HUES6 (cell line): ENCODE measurements around the gene SVEP1.

Experiments used
- H3K27ac ChIP-seq: 2 replicates; pipeline ENCODE4 v1.7.0; 2013; ENCODE audit warnings: low read depth, mild to moderate bottlenecking, low read length, inconsistent platforms
- H3K27me3 ChIP-seq: 2 replicates; pipeline ENCODE4 v1.6.1; 2013; ENCODE audit warnings: low read length; ENCODE audit not compliant: control insufficient read depth, insufficient read depth
- H3K36me3 ChIP-seq: 2 replicates; pipeline ENCODE4 v1.6.1; 2013; ENCODE audit warnings: low read length; ENCODE audit not compliant: control insufficient read depth, insufficient read depth
- H3K4me1 ChIP-seq: 2 replicates; pipeline ENCODE4 v1.6.1; 2013; ENCODE audit warnings: low read length; ENCODE audit not compliant: control insufficient read depth, insufficient read depth
- H3K4me3 ChIP-seq: 2 replicates; pipeline ENCODE4 v1.5.1; 2013; ENCODE audit warnings: low read depth, low read length
- H3K9ac ChIP-seq: one replicate; pipeline ENCODE4 v1.6.1; 2013; ENCODE audit warnings: mild to moderate bottlenecking, low read length
- H3K9me3 ChIP-seq: 2 replicates; pipeline ENCODE4 v1.6.1; 2013; ENCODE audit warnings: low read depth, low read length; ENCODE audit not compliant: control insufficient read depth, insufficient read depth

Gene SVEP1

DNA sequence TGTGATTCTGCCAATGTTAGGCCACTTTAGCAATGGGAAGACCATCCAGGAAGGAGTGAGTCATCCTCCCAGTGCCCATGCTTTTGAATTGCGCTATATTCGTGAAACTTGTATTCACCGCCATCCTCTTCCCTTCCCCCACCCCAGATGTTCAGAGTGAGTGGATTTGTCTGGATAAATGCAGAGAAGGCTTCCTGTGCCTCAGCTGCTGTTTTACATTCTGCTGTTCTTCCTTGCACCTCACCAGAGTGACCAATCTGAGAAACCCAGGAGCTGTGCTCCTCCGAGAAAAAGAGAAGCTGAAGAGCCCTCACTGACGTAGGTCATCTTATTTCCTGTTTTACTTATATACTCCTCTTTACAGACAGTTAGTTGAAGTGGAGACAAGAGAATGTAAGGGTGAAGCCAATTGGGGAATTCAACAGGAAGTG lies 24.6 kb upstream of the SVEP1 start:
- H3K4me1 ChIP-seq = peaks cover 25% of the 10 kb centered on the region
- no peaks in the 10 kb centered on the region for H3K9me3 ChIP-seq
- no peak overlapping the region for H3K9ac ChIP-seq
- no peaks in the 10 kb centered on the region for H3K36me3 ChIP-seq
- no peak overlapping the region for H3K27ac ChIP-seq
- no peaks in the 10 kb centered on the region for H3K27me3 ChIP-seq
- no peak overlapping the region for H3K4me3 ChIP-seq

DNA sequence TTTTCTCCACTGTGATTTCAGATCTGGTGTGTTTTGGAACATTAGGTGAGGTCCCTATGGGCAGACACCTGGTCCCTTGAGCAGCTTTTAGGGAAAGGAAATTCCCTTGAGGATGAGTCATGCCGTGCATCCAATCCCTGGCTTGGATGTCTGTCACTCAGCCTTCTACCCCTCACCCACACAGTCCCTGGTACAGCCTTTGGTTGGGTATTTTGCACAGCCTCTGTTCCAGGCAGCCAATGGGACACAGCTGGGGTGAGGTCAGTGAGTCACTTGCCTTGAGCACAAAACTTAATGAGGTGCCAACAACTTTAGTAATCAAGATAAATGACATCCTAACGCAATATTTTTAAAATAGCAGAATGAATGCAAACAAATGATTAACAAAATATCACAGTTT lies 22.7 kb upstream of the SVEP1 start:
- Histone ChIP-seq H3K9ac (no peak overlapping the region), H3K9me3 (no peaks in the 10 kb centered on the region), H3K36me3 (no peaks in the 10 kb centered on the region), H3K27me3 (no peaks in the 10 kb centered on the region), H3K27ac (no peak overlapping the region), H3K4me1 (peaks cover 27% of the 10 kb centered on the region), H3K4me3 (no peak overlapping the region)

DNA sequence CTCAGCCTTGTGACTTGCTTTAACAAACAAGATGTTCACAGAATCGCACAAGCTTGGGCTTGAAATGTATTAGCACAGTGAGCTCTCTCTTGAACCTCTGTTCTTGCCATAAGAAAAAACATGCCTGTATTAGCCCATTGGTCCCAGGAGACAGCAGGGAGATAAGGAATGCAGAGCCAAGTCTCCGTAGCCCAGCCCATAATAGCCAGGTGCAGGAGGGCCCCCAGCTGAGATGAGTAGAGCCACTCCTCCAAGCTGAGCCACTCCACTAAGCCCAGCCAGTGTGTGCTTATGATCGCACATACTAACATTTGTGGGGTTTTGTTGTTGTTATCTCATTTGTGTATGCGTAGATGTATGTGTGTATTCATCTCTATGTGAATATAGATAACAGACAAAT lies 21.6 kb upstream of the SVEP1 start:
- H3K27me3 ChIP-seq = no peaks in the 10 kb centered on the region
- H3K36me3 ChIP-seq = no peaks in the 10 kb centered on the region
- H3K27ac ChIP-seq = no peak overlapping the region
- no peak overlapping the region for H3K4me3 ChIP-seq
- H3K9ac ChIP-seq = no peak overlapping the region
- H3K4me1 ChIP-seq = peaks cover 27% of the 10 kb centered on the region
- H3K9me3 ChIP-seq = 0 out of 2 replicates have a peak, but pooled peaks cover 3% of the 10 kb centered on the region

DNA sequence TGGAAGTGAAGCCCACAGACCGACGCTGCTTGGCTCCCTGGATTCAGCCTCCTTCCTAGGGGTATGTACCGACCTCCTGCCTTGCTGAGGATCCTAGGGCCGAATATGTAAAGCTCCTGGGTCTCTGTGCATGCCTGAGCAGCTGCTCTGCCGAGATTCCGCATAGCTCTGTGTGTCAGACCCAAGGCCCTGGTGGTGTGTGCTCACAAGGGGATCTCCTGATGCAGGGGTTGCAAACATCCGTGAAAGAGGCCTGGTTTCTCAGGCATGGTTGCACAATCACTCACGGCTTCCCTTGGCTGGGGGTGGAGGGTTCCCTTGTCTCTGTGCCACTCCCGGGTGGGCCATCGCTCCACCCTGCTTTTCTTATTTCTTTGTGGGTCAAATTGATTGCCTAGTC lies 19.9 kb upstream of the SVEP1 start:
- no peak overlapping the region for H3K9ac ChIP-seq
- H3K36me3 ChIP-seq = no peaks in the 10 kb centered on the region
- H3K4me1 ChIP-seq = peaks cover 27% of the 10 kb centered on the region
- H3K9me3 ChIP-seq = 0 out of 2 replicates have a peak, but pooled peaks cover 3% of the 10 kb centered on the region
- no peak overlapping the region for H3K4me3 ChIP-seq
- no peak overlapping the region for H3K27ac ChIP-seq
- no peaks in the 10 kb centered on the region for H3K27me3 ChIP-seq

DNA sequence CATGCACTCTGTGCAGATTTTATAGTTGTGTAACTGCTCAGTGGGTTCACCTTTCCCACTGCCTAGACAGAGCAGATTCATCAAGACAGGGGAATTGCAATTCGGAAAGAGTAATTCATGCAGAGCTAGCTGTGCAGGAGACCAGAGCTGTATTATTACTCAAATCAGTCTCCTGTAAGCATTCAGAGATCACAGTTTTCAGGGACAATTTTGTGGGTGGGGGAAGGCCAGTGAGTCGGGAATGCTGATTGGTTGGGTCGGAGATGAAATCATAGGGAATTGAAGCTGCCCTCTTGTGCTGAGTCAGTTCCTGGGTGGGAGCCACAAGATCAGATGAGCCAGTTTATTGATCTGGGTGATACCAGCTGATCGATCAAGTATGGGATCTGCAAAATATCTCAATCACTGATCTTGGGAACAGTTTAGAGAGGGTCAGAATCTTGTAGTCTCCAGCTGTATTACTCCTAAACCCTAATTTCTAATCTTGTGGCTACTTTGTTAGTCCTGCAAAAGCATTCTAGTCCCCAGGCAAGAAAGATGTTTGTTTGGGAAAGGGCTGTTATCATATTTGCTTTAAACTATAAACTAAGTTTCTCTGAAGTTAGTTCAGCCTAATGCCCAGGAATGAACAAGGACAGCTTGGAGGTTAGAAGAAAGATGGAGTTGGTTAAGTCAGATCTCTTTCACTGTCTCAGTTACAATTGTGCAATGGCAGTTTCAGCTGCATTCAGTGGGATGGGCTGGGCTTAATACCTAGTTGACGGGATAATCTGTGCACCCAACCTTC lies 12.7 kb upstream of the SVEP1 start:
- no peaks in the 10 kb centered on the region for H3K27me3 ChIP-seq
- H3K27ac ChIP-seq = no peak overlapping the region
- H3K4me1 ChIP-seq = peaks cover 14% of the 10 kb centered on the region
- no peak overlapping the region for H3K9ac ChIP-seq
- no peaks in the 10 kb centered on the region for H3K36me3 ChIP-seq
- no peak overlapping the region for H3K4me3 ChIP-seq
- H3K9me3 ChIP-seq = peaks cover 7% of the 10 kb centered on the region; the same call in 1 of the 2 replicates

DNA sequence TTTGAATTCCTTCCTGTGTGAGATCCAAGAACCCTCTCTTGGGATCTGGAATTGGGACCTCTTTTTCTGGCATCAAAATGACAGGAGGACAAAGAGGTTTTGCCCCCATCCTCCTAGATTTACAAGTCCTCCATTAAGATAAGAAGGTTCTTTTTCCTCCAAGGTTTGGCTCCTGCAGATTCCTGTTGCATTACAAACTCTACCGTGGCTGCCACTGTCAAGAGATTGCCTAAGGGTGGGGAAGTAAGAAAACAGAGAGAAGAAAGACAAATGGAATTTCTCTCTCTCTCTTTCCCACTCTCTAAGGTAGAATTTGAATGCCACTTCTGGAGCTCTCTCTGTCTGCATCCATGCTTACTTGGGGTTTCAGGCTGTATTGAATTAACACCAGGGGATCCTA lies 12.0 kb upstream of the SVEP1 start:
- peaks cover 14% of the 10 kb centered on the region for H3K4me1 ChIP-seq
- H3K9me3 ChIP-seq = peaks cover 4% of the 10 kb centered on the region; the same call in 1 of the 2 replicates
- H3K27ac ChIP-seq = no peak overlapping the region
- no peak overlapping the region for H3K9ac ChIP-seq
- no peaks in the 10 kb centered on the region for H3K36me3 ChIP-seq
- H3K4me3 ChIP-seq = no peak overlapping the region
- H3K27me3 ChIP-seq = no peaks in the 10 kb centered on the region

DNA sequence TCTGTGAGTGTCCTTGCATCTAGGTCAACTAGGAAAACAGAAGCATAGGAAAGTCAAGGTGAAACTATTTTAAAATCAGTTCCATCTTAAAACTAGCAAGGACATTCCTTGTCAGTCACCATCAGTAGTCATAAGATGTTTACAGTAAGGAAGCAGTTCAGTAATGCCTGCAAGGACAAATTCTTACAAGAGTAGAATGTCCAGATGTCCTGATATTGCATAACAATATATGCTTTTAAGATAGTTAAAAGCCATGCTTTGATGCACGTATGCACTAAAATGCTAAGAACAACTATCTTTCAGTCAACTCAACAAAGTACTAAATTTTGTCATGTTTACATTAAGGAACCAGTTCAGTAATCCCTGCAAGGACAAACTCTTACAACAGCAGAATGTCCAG lies 11.3 kb upstream of the SVEP1 start:
- H3K4me1 ChIP-seq = peaks cover 14% of the 10 kb centered on the region
- no peaks in the 10 kb centered on the region for H3K27me3 ChIP-seq
- H3K4me3 ChIP-seq = no peak overlapping the region
- H3K9ac ChIP-seq = no peak overlapping the region
- peaks cover 4% of the 10 kb centered on the region; the same call in 1 of the 2 replicates for H3K9me3 ChIP-seq
- no peak overlapping the region for H3K27ac ChIP-seq
- no peaks in the 10 kb centered on the region for H3K36me3 ChIP-seq

DNA sequence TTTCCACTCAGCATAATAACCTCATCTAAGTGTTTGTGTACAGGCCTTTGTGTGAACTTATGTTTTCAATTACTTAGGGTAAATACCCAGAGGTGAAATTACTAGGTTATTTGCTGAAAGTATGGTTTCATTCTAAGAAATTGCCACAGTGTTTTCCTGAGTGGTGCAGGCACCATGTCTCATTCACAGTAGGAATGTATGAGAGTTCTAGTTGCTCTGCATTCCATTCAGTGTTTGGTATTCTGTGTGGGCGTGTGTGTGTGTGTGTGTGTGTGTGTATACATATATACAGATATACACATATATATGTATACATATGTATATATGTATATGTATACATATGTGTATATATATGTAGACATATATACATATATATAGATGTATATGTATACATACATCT lies 8.8 kb upstream of the SVEP1 start:
- H3K36me3 ChIP-seq = no peaks in the 10 kb centered on the region
- H3K9me3 ChIP-seq = peaks cover 4% of the 10 kb centered on the region; the same call in 1 of the 2 replicates
- no peak overlapping the region for H3K9ac ChIP-seq
- no peaks in the 10 kb centered on the region for H3K27me3 ChIP-seq
- no peak overlapping the region for H3K27ac ChIP-seq
- no peak overlapping the region for H3K4me3 ChIP-seq
- peaks cover 14% of the 10 kb centered on the region for H3K4me1 ChIP-seq

DNA sequence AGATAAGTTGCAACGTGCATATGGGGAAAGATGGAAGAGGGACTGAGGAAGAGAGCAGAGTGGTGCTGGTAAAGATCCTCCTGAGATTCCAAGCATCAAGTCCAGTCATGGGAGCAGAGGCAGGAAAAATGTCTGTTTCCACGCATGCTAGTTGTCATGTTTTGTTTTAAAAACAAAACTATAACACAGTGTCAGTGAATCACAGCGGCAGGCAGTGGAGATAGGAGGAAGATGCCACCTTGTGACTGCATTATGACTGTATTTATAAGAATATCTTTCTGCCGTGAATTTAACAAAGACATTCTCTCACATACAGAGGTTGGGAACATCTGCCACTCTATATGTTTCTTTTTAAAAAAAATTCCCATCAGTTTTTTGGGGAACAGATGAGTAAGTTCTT lies 3.7 kb upstream of the SVEP1 start:
- Histone ChIP-seq H3K4me1 (peaks cover 30% of the 10 kb centered on the region), H3K4me3 (no peak overlapping the region), H3K36me3 (no peaks in the 10 kb centered on the region), H3K27me3 (peaks cover 37% of the 10 kb centered on the region), H3K9ac (no peak overlapping the region), H3K9me3 (no peaks in the 10 kb centered on the region), H3K27ac (no peak overlapping the region)

DNA sequence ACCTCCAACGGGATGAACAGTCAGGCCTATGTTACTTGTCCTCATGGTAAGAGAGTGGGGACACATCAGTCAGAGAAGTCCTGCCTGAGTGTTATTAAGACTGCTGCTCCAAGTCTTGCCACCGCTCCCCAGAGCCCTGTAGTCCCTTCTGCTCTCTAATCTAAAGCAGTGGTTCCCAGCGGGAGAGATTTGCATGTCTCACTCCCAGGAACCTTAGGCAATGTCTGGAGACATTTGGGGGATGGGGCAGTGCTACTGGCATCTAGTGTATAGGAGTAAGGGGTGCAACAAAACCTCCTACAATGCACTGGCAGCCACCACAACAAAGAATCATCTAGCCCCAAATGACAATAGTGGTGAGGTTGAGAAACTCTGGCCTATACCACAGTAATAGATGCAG lies 2.6 kb upstream of the SVEP1 start:
- Histone ChIP-seq H3K27me3 (peaks cover 48% of the 10 kb centered on the region), H3K4me3 (no peak overlapping the region), H3K4me1 (peaks cover 30% of the 10 kb centered on the region), H3K36me3 (no peaks in the 10 kb centered on the region), H3K9me3 (no peaks in the 10 kb centered on the region), H3K9ac (no peak overlapping the region), H3K27ac (no peak overlapping the region)

DNA sequence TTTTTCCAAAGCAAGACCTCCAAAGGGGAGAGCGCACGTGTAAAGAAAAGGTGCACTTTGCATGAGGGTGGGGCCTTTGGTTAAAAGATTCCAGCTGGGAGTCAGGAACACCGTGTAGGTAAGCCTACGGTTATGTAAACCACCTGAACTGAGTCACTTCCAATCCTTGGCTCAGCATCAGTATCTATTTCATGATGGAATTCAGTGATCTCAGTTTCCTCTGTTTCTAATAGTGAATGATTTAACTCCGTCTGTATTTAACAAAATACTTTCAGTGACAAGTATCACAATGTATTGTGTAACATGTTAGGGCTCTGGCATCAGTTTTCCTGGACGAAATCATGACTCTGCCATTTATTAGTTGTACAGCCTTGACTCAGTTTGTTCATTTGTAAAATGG lies 1.3 kb upstream of the SVEP1 start:
- peaks cover 48% of the 10 kb centered on the region for H3K27me3 ChIP-seq
- no peak overlapping the region for H3K27ac ChIP-seq
- H3K9ac ChIP-seq = no peak overlapping the region
- H3K9me3 ChIP-seq = no peaks in the 10 kb centered on the region
- H3K36me3 ChIP-seq = no peaks in the 10 kb centered on the region
- H3K4me3 ChIP-seq = no peak overlapping the region
- peaks cover 30% of the 10 kb centered on the region for H3K4me1 ChIP-seq
